Islet precursor cell (in vitro differentiated cells): Measurements from ENCODE around the gene CTU1.

Experiments used
- DNase-seq: peaks from one replicate; pipeline ENCODE4 v3.0.0-alpha.2; 2018

The CTU1 gene

DNA sequence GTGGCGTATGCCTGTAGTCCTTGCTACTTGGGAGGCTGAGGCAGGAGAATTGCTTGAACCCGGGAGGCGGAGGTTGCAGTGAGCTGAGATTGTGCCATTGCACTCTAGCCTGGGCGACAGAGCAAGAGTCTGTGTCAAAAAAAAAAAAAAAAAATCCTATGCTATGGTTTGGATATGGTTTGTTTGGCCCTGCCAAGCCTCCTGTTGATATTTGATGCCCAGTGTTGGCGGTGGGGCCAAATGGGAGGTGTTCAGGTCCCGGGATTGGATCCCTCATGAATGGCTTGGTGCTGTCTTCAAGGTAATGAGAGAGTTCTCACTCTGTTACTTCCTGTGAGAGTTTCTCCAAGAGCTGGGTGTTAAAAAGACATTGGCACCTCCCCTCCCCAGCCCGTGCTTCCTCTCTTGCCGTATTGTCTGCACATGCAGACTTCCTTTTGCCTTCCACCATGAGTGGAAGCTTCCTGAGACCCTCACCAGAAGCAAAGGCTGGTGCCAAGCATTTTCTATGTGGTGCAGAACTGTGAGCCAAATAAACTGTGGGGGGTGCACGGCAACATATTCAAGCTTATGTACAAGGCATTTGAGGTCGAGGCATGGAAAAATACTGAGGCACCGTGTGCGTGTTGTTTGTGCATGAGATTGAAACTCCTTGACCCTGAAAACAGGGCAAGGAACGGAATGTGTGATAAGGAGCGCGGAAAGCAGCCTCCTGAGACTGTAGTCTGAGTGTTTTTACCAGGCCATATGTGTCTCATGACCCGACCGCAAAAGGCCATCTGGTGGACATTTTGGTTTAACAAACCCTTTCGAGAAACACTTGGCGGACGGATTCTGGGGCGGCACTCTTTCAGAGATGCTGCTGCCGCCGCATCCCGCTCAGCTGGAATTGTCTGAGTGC is 23.8 kb upstream of the CTU1 start:
- no peak for DNase-seq

DNA sequence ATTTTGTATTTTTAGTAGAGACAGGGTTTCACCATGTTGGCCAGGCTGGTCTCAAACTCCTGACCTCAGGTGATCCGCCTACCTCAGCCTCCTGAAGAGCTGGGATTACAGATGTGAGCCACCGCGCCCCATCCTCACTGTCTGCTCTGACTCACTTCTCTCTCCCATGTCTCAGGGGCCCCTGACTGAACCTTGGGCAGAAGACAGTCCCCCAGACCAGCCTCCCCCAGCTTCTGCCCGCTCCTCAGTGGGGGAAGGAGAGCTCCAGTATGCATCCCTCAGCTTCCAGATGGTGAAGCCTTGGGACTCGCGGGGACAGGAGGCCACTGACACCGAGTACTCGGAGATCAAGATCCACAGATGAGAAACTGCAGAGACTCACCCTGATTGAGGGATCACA is 21.5 kb upstream of the CTU1 start:
- no peak for DNase-seq

DNA sequence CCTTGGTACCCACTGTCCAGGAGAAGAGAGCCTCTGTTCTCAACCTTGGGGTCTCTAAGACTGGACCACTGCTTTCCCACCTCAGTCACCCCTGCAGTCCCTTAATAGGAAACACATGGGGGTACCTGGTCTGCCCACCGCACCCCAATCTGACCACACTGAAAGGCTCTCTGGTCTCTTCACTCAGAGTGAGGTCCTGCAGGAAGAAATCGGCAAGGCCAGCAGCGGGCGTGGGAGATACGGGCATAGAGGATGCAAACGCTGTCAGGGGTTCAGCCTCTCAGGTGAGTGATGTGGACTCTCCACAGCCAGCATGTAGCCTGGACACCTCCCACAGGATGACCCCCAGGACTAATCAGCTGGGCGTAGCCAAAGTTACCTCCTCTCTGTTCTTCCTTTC is 20.0 kb upstream of the CTU1 start:
- no peak for DNase-seq

DNA sequence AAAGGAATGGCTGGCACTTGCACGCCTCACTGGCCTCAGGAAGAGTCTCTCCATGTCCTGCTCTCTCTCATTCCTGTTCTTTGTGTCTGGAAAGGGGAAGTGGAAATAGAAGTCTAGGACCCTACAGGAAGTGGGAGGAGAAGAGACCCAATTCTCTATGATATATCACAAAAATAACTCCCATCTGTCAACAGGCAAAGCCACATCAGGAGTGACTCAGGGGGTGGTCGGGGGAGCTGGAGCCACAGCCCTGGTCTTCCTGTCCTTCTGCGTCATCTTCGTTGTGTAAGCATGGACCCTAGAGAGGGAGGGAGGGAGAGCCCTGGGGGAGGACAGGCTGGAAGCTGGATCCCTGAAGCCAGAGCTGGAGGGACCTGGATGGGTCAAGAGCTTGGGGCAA is 19.5 kb upstream of the CTU1 start:
- no peak for DNase-seq

DNA sequence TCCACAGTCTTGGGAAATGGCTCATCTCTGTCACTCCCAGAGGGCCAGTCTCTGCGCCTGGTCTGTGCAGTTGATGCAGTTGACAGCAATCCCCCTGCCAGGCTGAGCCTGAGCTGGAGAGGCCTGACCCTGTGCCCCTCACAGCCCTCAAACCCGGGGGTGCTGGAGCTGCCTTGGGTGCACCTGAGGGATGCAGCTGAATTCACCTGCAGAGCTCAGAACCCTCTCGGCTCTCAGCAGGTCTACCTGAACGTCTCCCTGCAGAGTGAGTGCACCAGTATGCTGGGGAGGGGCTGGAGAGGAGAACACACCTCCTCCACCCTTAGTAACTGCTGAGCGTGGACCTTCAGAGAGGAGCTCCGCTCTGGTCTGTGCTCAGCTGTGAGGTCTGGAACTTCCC is 18.8 kb upstream of the CTU1 start:
- DNase-seq = no peak

DNA sequence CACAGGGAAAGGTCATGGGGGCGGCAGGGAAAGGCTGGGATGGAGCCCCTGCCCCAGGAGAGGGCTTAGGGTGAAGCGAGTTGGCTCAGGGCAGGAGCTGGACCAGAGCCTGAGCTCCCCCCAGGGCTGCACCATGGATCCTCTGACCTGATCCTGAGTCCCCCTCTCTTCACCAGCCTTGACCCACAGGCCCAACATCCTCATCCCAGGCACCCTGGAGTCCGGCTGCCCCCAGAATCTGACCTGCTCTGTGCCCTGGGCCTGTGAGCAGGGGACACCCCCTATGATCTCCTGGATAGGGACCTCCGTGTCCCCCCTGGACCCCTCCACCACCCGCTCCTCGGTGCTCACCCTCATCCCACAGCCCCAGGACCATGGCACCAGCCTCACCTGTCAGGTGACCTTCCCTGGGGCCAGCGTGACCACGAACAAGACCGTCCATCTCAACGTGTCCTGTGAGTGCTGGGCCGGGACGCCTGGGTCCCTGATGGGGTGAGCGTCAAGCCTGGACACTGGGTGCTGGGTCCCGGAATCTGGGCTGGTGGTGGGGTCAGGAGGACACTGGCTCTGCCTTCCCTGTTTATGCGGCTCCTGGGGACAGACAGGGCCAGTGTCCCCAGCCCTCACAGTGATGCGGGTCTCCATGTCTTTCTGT is 17.3 kb upstream of the CTU1 start:
- no peak for DNase-seq

DNA sequence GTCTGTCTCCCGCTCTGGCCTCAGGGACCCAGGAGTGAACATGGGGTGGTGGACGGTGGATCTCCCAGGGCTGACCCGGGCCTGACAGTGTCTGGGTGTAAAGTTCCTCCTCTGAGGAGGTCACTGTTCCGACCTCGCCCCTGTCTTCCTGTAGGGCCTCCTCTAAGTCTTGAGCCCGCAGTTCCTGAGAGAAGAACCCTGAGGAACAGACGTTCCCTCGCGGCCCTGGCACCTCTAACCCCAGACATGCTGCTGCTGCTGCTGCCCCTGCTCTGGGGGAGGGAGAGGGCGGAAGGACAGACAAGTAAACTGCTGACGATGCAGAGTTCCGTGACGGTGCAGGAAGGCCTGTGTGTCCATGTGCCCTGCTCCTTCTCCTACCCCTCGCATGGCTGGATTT is 16.5 kb upstream of the CTU1 start, which contains the start of gene SIGLEC9:
SIGLEC9 (plus strand) TSS at position 178 of the 400 bp plus-strand sequence; CDS start at position 247, 69 bp downstream.
- no peak for DNase-seq

DNA sequence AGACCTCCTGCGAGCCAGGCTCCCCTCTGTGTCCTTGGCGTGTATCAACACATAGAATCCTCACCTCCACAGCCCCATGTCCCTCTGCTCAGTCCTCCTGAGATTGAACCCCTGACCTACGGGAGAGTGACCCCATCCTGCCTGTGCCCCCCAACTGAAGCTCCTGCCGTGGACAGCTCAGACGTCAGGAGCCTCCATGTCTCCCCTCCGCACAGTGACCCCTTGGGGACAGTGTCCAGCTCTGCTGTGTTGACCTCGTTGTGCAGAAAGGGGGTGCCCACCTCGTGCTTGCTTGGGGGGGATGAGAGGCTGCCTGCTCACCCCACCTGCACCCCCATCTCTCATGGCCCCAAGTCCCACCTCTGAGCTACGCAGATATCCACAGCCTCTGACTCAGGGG is 16.0 kb upstream of the CTU1 start:
- DNase-seq = no peak

DNA sequence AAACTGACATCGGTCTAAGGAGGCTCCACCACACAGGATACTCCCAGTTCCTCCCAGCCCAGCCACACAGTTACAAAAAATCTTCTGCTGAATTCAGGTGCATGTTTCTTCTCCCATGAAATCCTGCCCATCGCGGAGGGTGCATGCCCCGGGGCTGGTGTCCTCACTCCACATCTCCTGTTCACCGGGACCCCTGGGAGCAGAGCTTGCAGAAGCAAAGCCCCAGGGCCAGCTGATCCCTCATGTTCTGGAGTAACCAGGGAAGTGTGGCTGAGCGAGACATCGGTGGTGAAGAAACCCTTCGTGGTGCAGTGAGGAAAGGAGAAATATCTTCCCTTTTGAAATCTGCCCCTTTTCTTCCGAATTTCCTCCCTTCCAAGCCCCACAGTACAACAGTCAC is 15.6 kb upstream of the CTU1 start:
- DNase-seq = no peak

DNA sequence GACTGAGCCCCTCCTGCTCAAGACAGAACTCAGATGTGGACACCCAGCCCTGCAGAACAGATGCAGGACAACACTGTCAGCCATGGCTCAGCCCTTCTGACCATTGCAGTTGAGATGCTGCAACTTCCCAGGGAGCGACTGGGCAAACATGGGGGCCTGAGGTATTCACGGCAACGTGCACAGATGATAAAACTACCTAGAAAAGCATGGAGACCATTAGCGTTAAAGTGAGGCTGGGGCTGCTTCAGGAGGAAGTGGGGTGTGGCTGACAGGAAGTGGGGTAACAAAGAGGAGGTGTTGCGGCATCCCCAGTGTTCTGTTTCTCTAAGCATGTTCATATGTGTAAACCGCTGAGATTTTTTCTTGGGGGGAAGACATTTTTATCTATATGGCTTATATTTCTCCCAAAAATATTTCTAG is 15.2 kb upstream of the CTU1 start:
- no peak for DNase-seq

DNA sequence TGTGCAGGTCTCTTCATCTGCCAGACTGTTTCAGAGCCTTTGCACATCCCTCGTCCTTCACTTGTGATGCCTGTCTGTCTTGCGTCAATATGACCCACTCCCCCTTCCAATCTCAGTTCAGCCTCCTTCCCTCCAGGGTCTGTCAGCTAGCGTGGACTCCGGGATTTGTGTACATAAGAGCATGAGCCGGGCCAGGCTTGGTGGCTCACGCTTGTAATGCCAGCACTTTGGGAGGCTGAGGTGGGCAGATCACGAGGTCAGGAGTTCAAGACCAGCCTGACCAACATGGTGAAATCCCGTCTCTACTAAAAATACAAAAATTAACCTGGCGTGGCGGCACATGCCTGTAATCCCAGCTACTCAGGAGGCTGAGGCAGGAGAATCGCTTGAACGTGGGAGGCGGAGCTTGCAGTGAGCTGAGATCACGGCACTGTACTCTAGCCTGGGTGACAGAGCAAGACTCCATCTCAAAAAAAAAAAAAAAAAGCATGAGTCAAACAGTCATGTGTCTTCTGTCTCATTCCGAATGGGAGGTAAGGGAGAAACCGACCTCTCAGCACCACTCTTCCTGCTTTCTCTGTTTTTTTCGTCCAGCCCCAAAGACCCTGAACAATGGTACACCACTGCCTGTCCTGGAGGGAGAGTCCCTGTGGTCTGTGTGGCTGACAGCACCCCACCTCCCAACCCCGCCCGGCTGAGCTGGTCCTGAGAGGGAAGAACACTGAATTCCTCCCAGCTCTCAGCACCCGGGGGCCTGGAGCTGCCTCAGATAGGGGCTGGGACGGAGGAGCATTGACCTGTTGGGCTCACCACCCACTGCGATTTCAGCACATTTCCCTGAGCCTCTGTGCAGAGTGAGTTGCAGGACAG is 14.1 kb upstream of the CTU1 start:
- DNase-seq = no peak

DNA sequence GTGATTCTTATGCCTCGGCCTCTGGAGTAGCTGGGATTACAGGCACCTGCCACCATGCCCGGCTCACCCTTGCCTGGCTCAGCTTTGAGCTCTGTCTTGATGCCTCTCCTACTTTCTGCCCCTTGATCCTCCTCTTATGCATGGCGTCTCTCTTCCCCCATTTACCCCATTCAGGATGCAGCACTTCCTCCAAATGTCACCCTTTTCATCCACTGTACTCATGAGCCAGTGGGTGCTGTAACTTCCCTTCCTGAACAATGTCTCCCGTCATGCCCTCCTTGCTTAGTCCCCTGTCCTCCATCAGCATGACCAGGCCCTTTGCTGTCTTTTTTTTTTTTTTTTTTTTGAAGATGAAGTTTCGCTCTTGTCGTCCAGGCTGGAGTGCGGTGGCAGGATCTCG is 13.0 kb upstream of the CTU1 start:
- no peak for DNase-seq

DNA sequence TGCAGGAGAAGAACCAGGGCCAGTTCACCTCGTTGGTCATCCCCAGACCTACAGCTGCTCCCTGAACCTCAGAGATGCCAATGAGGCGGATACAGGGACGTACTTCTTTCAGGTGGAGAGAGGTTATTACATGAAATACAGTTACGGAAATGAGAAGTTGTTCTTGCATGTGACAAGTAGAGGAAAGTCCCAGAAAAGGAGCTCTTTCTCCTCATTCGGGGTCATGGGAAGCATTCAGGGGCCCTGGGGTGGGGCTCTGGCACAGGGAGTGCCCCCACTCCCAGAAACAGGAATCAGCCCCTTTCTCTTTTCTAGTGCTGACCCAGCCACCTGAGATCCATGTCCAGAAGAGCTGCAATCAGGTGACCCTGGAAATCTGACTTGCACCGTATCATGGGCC is 12.0 kb upstream of the CTU1 start:
- no peak for DNase-seq

DNA sequence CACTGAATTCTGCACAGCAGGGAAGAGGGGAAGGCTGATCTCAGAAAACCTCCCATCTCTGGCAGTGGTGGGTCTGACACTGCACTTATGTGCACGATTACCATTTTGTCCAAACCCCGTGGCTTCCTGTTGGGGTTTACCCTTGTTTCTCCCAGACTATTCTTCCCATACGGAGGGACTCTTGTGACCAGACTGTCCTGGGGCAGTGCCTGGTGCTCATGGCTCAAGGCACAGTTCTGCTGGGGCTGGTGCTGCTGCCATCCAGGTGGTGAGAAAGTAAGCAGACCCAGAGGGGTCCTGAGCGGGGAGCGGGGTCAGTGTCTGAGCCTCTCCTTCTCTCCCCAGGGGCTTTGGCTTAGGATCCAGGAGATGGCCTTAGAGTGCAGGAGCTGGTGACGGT is 11.4 kb upstream of the CTU1 start:
- no peak for DNase-seq

DNA sequence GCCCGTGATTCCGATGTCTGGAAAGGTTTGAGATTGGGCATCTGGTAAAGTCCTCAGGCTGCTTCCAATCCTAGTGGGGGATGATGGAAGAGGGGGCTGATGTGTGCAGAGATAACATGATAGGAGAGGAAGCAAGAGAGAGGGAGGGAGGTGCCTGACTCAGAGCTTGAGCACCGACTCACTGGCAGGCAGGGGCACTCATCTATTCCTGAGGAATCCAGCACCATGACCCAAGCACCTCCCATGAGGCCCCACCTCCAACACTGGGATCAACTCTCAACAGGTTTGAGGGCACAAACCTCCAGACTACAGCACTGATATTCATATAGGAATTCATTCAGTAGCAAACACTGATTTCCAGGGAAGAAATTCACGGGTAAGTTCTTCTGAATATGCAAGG is 10.9 kb upstream of the CTU1 start:
- DNase-seq = no peak

DNA sequence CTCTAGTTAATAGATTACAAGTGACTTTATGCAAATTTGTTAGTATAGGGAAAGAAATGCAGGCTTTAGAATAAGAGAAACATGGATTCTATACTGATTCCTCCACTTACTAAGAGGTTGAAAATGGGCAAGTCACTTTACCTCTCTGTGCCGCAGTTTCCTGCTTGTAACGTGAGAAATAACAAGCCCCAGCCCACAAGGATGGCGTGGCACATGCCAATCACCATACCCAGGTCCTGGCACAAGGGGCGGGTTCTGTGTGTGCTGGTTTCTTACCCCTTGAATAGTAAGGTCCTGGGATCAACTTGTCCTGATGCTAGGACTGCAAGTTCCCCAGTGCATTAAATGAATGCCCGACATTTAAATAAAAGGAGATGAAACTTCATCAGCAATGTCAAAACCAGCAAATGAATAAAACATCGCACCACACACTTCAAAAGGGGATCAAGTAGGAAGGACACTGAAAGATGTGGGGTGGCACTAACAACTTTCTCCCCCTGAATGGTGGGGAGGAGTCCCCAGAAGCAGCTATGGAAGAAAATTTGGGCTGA is 8.6 kb upstream of the CTU1 start:
- DNase-seq = no peak

DNA sequence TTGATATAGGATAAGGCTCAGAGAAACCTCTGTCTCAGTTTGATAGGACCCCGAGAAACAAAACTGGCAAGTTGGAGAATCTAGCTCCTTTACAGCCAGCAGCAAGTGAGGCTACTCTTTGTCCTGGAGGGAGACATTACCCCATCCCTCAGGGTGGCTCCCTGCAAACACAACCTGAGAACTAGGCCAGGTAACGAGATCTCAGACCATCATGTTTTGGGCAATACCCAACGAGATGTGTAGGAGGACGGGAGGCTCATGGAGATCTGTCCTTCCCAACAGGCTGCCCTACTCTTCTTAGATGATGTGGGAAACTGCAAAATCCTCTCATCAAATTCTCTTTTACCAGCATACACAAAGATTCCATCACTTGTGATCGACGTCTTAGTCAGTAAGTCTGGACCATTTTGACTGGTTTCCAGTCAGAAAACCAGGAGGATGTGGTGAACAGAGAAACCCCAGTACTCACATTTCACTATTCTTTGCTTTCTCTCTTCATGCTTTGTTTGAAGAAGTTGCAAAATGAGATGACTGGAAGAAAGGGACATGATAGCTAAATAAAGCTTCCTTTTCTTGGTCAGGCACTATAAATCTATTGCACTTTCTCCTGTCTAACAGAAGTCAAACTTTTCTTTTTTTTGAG is 6.0 kb upstream of the CTU1 start:
- no peak for DNase-seq

DNA sequence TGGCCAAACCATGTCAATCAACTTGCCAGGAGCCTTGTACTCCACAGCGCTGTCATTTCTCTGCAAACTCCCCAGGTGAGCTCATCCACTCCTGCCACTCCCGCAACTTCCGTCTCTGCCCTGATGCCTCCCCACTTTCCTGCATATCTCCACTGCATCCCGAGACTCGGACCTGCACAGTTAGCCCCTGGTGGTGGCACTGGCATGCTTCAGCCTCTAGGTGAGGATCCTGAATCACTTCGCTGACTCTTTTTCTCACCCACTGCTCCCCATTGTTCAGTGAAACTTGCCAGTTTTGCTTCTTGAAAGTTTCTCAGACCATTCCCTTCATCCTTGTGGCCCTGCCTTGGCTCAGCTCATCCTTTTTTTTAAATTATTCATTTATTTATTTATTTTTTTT is 3.4 kb upstream of the CTU1 start:
- peak; percentile 68 for DNase-seq

DNA sequence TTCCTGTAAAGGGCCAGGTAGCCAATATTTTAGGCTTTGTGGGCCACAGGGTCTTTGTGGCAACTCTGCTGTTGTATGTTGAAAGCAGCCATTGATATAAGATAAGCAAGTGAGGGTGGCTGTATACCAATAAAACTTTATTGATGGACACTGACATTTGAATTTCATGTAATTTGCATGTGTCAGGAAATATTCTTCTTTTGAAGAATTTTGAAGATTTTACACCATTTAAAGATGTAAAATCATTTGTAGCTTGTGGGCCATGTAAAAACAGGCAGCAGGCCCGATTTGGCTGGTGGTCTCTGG is 2.4 kb upstream of the CTU1 start:
- no peak for DNase-seq

DNA sequence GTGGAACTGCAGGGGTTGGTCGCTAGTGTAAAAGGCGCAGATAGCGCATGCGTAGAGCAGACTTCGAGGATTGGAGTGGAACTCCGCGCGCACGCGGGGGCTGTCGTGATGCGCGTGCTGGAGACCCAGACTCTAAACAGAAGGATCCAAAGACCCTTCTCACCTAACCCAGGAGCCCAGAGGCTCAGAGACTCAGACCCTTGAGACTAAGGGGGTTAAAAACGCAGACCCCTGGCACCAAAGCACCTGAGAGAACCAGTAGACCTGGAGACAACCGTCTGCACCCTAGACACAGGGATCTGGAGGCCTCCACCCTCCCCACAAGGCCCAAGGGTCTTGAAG is 567 bp upstream of the CTU1 start:
- DNase-seq = no peak

DNA sequence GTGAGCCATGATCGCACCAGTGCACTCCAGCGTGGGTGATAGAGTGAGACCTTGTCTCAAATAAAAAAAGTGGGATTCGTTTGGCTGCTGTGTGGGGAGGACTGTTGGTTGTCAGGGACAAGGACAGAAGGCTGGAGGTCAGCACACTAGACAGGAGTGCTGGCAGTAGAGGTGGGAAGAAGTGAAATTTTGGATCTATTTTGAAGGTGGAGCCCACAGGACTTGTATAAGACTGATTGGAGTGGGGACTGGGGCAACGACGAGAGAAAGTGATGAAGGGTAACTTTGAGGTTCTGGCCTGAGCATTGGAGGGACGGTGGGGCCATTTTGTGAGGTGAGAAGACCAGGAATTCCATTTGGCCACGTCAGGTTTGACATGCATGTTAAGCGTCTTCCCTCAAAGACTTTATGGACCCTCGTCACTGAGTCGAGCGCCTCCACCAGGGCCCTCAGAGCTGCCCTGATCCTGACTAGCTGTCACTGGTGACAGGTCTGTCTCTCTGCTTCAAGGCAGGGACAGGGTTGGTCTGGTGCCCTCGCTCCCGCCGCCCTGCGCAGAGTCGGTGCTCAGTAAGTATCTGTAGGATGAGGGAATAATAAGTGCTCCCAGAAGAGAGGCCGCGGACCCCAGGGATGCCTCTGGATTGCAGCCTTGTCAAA is 673 bp downstream of the CTU1 start:
- DNase-seq = no peak

DNA sequence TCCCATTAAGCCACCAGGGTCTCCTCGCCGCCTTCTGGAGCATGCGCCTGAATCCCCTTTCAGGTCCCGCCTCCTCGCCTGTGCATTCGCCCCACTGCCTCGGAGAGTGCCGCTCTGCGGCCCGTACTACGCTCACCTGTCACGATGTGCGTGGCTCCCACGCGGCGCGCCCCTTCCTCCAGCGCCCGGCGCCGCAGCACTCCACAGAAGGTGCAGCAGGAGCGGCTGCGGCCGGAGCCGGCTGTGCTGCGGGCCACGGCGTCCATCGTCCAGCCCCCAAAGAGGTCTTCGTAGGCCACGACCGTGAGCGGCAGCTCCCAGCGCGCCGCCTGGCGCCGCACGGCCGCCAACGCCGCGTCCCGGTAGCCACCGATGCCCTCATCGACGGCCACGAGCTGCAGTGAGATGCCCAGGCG is 4.3 kb downstream of the CTU1 start:
- no peak for DNase-seq
